Measurements from ENCODE around the gene MDM2. TPM values are rescaled to one million over a fixed set of nuclear protein-coding genes. Genes with fewer than 3 reads are reported as not detected.
"Not testable (repeated sequence)": the region's sequence is repeated elsewhere in the genome, so short reads cannot be mapped to it uniquely, and the experiment has no call there.

The MDM2 gene
- total RNA-seq, 2 donors from 2014 or later, result 339 to 432 TPM

DNA sequence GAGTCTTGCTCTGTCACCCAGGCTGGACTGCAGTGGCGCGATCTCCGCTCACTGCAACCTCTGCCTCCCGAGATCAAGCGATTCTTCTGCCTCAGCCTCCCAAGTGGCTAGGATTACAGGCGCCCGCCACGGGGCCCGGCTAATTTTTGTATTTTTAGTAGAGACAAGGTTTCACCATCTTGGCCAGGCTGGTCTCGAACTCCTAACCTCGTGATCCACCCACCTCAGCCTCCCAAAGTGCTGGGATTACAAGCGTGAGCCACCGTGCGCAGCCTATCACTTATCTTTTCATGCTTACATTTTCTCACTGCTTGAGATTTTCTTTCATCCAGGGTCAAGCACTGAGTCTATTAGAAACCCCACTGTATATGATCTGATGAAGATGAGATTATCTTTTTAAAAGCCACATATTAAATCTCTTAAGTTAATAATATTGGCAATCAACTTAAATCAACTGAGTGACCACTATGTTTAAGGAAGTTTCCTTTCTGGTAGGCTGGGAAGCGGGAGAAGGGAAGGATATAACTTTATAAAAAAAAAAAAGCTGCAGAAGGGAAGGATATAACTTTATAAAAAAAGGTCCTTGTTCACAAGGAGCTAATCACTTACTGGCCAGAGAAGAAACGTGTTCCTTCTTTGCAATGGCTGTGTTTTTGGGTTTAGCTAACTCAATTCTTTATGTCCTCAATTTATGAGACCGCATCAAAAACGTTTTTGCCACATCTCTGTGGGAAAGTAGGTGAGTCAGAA is 1.3 kb upstream of the MDM2 start:
- Mint-ChIP-seq H3K27me3 (no peaks in the 10 kb centered on the region), H3K4me1 (no peaks in the 10 kb centered on the region), H3K4me3 (peak overlapping the region; percentile 95), H3K36me3 (ENCODE audit: low read depth) (peaks cover 44% of the 10 kb centered on the region), H3K27ac (peak overlapping the region; percentile 100), H3K9me3 (no peaks in the 10 kb centered on the region)
- ATAC-seq (replicated peaks), result no peak

DNA sequence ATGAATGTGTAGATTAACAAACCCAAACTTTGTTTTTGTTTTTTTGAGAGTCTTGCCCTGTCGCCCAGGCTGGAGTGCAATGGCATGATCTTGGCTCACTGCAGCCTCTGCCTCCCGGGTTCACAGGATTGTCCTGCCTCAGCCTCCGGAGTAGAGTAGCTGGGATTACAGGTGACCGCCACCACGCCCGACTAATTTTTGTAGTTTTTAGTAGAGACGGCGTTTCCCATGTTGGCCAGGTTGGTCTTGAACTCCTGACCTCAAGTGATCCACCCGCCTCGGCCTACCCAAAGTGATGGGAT is 752 bp upstream of the MDM2 start:
- Mint-ChIP-seq H3K4me3 (peak overlapping the region; percentile 95), H3K36me3 (ENCODE audit: low read depth) (peaks cover 50% of the 10 kb centered on the region), H3K27ac (peak overlapping the region; percentile 100)
- H3K9me3 Mint-ChIP-seq; H3K4me1 Mint-ChIP-seq; H3K27me3 Mint-ChIP-seq; ATAC-seq (replicated peaks): not testable (repeated sequence)

DNA sequence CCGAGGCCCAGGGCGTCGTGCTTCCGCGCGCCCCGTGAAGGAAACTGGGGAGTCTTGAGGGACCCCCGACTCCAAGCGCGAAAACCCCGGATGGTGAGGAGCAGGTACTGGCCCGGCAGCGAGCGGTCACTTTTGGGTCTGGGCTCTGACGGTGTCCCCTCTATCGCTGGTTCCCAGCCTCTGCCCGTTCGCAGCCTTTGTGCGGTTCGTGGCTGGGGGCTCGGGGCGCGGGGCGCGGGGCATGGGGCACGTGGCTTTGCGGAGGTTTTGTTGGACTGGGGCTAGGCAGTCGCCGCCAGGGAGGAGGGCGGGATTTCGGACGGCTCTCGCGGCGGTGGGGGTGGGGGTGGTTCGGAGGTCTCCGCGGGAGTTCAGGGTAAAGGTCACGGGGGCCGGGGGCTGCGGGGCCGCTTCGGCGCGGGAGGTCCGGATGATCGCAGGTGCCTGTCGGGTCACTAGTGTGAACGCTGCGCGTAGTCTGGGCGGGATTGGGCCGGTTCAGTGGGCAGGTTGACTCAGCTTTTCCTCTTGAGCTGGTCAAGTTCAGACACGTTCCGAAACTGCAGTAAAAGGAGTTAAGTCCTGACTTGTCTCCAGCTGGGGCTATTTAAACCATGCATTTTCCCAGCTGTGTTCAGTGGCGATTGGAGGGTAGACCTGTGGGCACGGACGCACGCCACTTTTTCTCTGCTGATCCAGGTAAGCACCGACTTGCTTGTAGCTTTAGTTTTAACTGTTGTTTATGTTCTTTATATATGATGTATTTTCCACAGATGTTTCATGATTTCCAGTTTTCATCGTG is 612 bp downstream of the MDM2 start:
- peak overlapping the region; percentile 100 for H3K27ac Mint-ChIP-seq
- ATAC-seq (replicated peaks), result peak; percentile 70
- H3K4me1 Mint-ChIP-seq, result peaks cover 9% of the 10 kb centered on the region
- no peaks in the 10 kb centered on the region for H3K9me3 Mint-ChIP-seq
- H3K36me3 Mint-ChIP-seq (ENCODE audit: low read depth), result peaks cover 63% of the 10 kb centered on the region
- H3K27me3 Mint-ChIP-seq, result no peaks in the 10 kb centered on the region
- H3K4me3 Mint-ChIP-seq, result peak overlapping the region; percentile 95

DNA sequence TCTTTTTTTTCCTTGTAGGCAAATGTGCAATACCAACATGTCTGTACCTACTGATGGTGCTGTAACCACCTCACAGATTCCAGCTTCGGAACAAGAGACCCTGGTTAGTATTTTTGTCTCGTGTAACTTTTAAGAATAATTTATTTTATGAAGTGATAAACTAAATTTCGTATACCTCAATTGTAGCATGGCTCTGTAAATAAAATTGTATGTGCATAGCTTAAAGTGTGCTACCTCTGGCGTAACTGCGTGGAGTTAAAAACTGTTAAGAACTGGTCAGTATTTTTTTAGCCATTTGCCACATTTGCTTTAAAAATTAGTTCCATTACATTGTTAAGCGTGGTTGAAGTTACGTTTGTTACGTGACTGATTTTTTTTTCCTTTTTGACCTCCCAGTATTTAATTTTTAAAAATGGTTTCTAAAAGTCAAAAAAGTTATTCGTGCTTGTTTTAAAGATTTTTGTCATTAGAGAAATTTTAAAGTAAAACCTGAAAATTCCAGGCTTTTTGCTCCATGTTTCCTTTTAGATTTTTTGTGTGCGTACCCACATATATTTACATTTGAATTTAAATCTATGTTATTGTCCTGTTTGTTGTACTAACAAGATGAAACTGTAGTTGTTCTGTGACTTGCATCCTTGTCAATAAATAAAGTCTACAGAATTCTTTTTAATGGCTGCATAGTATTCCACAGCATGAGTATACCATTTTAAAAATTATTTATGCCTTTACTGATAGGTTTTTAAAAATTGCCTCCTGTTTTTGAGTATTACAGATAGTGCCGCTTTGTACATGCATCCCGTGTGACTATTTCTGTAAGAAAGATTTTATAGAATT is 1.4 kb downstream of the MDM2 start:
- H3K4me1 Mint-ChIP-seq, result peaks cover 9% of the 10 kb centered on the region
- ATAC-seq (replicated peaks), result peak; percentile 0
- peak overlapping the region; percentile 95 for H3K4me3 Mint-ChIP-seq
- no peaks in the 10 kb centered on the region for H3K9me3 Mint-ChIP-seq
- peaks cover 71% of the 10 kb centered on the region for H3K36me3 Mint-ChIP-seq (ENCODE audit: low read depth)
- H3K27me3 Mint-ChIP-seq, result no peaks in the 10 kb centered on the region
- peak overlapping the region; percentile 100 for H3K27ac Mint-ChIP-seq

- Mint-ChIP-seq H3K4me1 (peaks cover 11% of the 10 kb centered on the region), H3K4me3 (peak overlapping the region; percentile 95), H3K27ac (peak overlapping the region; percentile 100), H3K36me3 (ENCODE audit: low read depth) (peaks cover 77% of the 10 kb centered on the region)
- not testable (repeated sequence) for H3K27me3 Mint-ChIP-seq; ATAC-seq (replicated peaks); H3K9me3 Mint-ChIP-seq
Measured at GRCh38 chr12:68810027-68810389, 2.0 kb downstream of the MDM2 start.

DNA sequence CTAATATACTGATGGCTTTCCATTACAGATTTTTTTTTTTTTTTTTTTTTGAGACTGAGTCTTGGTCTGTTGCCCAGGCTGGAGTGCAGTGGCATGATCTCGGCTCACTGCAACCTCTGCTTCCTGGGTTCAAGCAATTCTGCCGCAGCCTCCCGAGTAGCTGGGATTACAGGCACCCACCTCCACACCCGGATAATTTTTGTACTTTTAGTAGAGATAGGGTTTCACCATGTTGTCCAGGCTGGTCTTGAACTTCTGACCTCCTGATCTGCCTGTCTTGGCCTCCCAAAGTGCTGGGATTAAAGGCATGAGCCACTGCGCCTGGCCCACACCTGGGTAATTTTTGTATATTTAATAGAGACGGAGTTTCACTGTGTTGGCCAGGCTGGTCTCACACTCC is 3.6 kb downstream of the MDM2 start:
- Mint-ChIP-seq H3K4me3 (peak overlapping the region; percentile 95), H3K27ac (peak overlapping the region; percentile 81), H3K36me3 (ENCODE audit: low read depth) (peaks cover 93% of the 10 kb centered on the region), H3K4me1 (peaks cover 20% of the 10 kb centered on the region)
- not testable (repeated sequence) for ATAC-seq (replicated peaks); H3K27me3 Mint-ChIP-seq; H3K9me3 Mint-ChIP-seq

DNA sequence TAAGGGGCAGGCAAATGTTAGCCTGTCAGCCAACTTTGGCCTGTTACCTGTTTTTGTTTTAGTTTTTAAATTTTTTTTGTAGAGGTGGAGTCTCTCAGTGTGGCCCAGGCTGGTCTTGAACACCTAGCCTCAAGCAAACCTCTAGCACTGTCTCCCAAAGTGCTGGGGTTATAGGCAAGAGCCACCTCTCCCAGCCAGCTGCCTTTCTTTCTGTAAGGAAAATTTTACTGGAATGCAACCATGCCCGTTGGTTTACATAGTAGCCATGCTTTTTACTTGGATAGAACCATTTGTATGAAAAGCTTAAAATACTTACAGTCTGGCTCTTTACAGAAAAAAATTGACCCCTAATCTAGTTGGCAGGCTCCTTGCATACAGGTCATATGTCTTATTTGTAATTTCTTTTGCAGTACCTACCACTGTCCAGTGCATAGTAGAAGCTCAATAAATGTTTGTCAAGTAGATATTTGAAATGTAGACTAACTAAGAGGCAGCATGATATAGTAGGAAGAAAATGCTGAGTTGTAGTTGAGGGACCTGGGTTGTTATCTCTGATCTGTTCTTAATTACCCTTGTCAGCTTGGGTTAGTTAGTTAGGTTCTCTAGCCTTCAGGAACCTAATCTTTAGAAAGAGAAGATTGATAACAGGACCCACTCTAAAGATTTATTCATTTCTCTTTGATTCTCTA is 4.7 kb downstream of the MDM2 start:
- Mint-ChIP-seq H3K4me1 (peaks cover 23% of the 10 kb centered on the region), H3K27ac (peak overlapping the region; percentile 22), H3K4me3 (peak overlapping the region; percentile 95), H3K27me3 (no peaks in the 10 kb centered on the region), H3K9me3 (no peaks in the 10 kb centered on the region), H3K36me3 (ENCODE audit: low read depth) (peaks cover 98% of the 10 kb centered on the region)
- ATAC-seq (replicated peaks), result no peak

- no peak overlapping the region for H3K27ac Mint-ChIP-seq
- no peaks in the 10 kb centered on the region for H3K27me3 Mint-ChIP-seq
- peaks cover 23% of the 10 kb centered on the region for H3K4me1 Mint-ChIP-seq
- H3K9me3 Mint-ChIP-seq, result no peaks in the 10 kb centered on the region
- H3K4me3 Mint-ChIP-seq, result peak overlapping the region; percentile 95
- no peak for ATAC-seq (replicated peaks)
- H3K36me3 Mint-ChIP-seq (ENCODE audit: low read depth), result peaks cover 93% of the 10 kb centered on the region
Measured at GRCh38 chr12:68813242-68813593, 5.2 kb downstream of the MDM2 start.

DNA sequence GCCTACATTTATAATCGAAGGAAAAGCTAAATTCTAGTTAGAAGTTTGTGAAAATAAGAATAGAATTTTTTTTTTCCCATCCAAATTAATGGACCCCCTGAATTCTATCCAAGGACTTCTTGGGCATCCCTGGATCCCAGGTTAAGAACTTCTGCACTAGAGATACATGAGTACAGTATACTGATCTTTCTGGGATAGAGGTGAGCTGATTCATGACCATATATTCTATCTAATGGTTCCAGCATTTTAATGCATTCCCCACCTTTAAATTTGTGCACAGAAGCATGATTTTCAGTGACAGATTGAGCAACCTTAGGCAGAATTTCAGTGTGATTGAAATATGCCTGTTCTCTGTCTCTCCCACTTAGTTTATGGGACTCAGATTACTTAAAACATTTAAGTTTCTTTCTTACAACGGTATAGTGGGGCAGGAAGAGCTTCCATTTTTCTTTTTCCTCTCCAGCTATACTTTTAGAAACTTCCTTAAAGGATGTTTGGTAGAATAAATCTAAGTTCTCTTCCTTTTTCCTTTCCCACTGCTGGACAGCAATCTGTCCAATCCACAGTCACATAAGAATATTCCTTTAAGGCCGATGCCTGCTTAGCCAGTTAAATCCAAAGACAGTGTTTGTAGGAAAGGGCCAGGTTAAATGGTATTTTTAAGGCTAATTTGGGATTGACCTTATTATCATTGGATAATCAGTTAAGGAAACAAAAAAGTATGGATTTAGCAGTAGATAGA is 6.7 kb downstream of the MDM2 start:
- ATAC-seq (replicated peaks), result no peak
- peaks cover 23% of the 10 kb centered on the region for H3K4me1 Mint-ChIP-seq
- H3K27me3 Mint-ChIP-seq, result no peaks in the 10 kb centered on the region
- no peaks in the 10 kb centered on the region for H3K9me3 Mint-ChIP-seq
- H3K27ac Mint-ChIP-seq, result peak overlapping the region; percentile 5
- H3K36me3 Mint-ChIP-seq (ENCODE audit: low read depth), result peaks cover 91% of the 10 kb centered on the region
- H3K4me3 Mint-ChIP-seq, result peak overlapping the region; percentile 45

DNA sequence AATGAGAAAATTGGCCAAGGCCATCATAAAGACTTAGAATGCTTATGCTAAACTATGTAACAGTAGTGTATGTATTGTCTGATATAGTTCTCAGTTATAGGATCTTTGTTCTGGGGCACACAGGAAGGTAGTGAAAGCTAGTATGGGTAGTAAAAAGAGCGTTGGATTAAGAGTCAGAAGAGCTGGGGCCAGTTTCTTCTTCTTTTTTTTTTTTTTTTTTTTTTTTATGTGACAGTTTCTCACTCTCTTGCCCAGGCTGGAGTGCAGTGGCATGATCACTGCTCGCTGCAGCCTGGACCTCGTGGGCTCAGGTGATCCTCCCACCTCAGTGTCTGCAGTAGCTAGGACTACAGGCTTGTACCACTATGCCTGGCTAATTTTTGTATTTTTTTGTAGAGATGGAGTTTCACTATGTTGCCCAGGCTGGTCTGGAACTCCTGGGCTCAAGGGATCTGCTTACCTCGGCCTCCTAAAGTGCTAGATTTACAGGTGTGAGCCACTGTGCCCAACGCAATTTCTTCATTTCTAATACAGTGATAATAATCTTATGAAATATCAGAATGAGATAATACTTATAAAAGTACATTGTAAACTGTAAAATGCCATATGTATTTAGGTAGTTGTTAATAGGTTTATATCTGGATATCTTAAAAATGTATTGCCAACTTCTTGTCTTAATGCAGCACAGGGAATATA is 7.4 kb downstream of the MDM2 start:
- peaks cover 23% of the 10 kb centered on the region for H3K4me1 Mint-ChIP-seq
- no peaks in the 10 kb centered on the region for H3K9me3 Mint-ChIP-seq
- peak overlapping the region; percentile 33 for H3K4me3 Mint-ChIP-seq
- H3K36me3 Mint-ChIP-seq (ENCODE audit: low read depth), result peaks cover 91% of the 10 kb centered on the region
- H3K27ac Mint-ChIP-seq, result peak overlapping the region; percentile 5
- no peaks in the 10 kb centered on the region for H3K27me3 Mint-ChIP-seq
- peak; percentile 7 for ATAC-seq (replicated peaks)

DNA sequence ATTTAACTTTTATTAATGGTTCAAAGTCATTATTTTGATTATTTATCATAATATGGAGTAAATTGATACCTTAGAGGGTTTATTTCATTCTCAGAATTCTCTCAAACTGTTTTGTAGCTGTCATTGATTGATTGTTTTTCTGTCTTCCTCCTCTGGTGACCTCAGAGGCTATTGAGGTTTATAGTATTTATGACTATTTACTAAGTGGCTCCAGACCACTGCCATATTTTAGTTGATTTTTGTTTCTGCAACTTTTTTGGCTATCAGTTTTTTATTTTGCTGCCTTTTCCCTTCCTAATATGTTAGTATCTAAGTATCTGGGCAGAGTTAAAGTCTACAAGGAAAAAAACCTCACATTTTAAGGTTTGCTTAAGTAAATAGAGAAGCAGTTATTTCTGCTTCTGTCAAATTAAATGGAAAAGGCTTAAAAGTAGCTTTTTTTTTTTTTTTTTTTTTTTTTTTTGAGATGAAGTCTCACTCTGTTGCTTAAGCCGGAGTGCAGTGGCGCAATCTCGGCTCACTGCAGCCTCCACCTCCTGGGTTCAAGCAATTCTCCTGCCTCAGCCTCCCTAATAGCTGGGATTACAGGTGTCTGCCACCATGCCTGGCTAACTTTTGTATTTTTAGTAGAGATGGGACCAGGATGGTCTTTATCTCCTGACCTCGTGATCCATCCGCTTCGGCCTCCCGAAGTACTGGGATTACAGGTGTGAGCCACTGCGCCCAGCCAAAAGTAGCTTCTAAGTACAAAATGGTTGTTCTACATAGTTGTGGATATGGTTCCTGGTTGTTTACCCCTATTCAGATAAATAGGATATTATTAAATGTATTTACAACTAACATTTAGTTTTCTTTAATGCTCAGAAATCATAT is 8.2 kb downstream of the MDM2 start:
- Mint-ChIP-seq H3K36me3 (ENCODE audit: low read depth) (peaks cover 91% of the 10 kb centered on the region), H3K27me3 (no peaks in the 10 kb centered on the region), H3K4me1 (peaks cover 23% of the 10 kb centered on the region), H3K9me3 (no peaks in the 10 kb centered on the region), H3K4me3 (peak overlapping the region; percentile 28), H3K27ac (no peak overlapping the region)
- ATAC-seq (replicated peaks), result no peak

DNA sequence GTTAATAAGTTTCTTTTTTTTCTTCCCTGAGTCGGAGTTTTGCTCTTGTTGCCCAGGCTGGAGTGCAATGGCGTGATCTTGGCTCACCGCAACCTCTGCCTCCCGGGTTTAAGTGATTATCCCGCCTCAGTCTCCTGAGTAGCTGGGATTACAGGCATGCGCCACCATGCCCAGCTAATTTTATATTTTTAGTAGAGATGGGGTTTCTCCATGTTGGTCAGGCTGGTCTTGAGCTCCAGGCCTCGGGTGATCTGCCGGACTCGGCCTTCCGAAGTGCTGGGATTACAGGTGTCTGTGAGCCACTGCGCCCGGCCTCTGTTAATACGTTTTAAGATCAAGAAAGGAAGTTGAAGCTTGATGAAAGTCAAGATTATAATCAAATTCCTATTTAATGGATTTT is 11.5 kb downstream of the MDM2 start:
- H3K27ac Mint-ChIP-seq; ATAC-seq (replicated peaks); H3K4me3 Mint-ChIP-seq; H3K27me3 Mint-ChIP-seq; H3K9me3 Mint-ChIP-seq: not testable (repeated sequence)
- Mint-ChIP-seq H3K4me1 (peaks cover 21% of the 10 kb centered on the region), H3K36me3 (ENCODE audit: low read depth) (peaks cover 90% of the 10 kb centered on the region)

Data from activated T-helper 17 cell treated with anti-CD3 and anti-CD28 coated beads, Interleukin-2, amount 50 U/mL, for 72 hours (primary cell).